HEK293T (cell line): ENCODE results near the gene DNAJC17.

ENCODE experiments used
- ARNT ChIP-seq: fragments of 450-650 bp; IDR thresholded peaks from 2 replicates; pipeline ENCODE4 v1.6.1; 2017; ENCODE audit warnings: mild to moderate bottlenecking
- NFRKB ChIP-seq: fragments of 450-650 bp; IDR thresholded peaks from 2 replicates; pipeline ENCODE4 v1.6.1; 2016; ENCODE audit warnings: mild to moderate bottlenecking, moderate library complexity
- PKNOX1 ChIP-seq: fragments of 450-650 bp; IDR thresholded peaks from 2 replicates; pipeline ENCODE4 v1.6.1; 2016
- SUZ12 ChIP-seq: fragments of 450-650 bp; IDR thresholded peaks from 2 replicates; pipeline ENCODE4 v1.6.1; 2016; ENCODE audit warnings: mild to moderate bottlenecking

- TF ChIP-seq NFRKB = no peak
- no peak for TF ChIP-seq SUZ12
- no peak for TF ChIP-seq PKNOX1
- TF ChIP-seq ARNT = no peak
Observed at GRCh38 chr15:40731034-40731433, 76.2 kb downstream of the DNAJC17 start.
